ENCODE data around the gene DOCK1.

DOCK1 gene

GRCh38 chr10:127449490-127449889 lies 544.3 kb downstream of the DOCK1 start:
- no peak for TF ChIP-seq CTCF (conservative IDR thresholded peaks at IDR 0.05; ENCODE audit: low read depth, low read length)
- DNase-seq (ENCODE audit: low read depth): no peak
- H3K4me3 ChIP-seq (ENCODE audit: low read length): no peak overlapping the region

GRCh38 chr10:127450644-127451043 lies 545.4 kb downstream of the DOCK1 start:
- no peak for TF ChIP-seq CTCF (conservative IDR thresholded peaks at IDR 0.05; ENCODE audit: low read depth, low read length)
- DNase-seq (ENCODE audit: low read depth): no peak

GRCh38 chr10:127451628-127452027 lies 546.4 kb downstream of the DOCK1 start:
- TF ChIP-seq CTCF (conservative IDR thresholded peaks at IDR 0.05; ENCODE audit: low read depth, low read length): no peak
- no peak for DNase-seq (ENCODE audit: low read depth)
- no peak overlapping the region for H3K4me3 ChIP-seq (ENCODE audit: low read length)

More at GRCh38 chr10:127450644-127451043, 545.4 kb downstream of the DOCK1 start:
- H3K4me3 ChIP-seq (ENCODE audit: low read length): no peak overlapping the region

GRCh38 chr10:127452568-127452967 lies 547.3 kb downstream of the DOCK1 start:
- no peak for TF ChIP-seq CTCF (conservative IDR thresholded peaks at IDR 0.05; ENCODE audit: low read depth, low read length)
- DNase-seq (ENCODE audit: low read depth): no peak
- no peak overlapping the region for H3K4me3 ChIP-seq (ENCODE audit: low read length)

GRCh38 chr10:127453706-127454105 lies 548.5 kb downstream of the DOCK1 start:
- TF ChIP-seq CTCF (conservative IDR thresholded peaks at IDR 0.05; ENCODE audit: low read depth, low read length): no peak
- no peak overlapping the region for H3K4me3 ChIP-seq (ENCODE audit: low read length)
- DNase-seq (ENCODE audit: low read depth): no peak

GRCh38 chr10:127456122-127456521 lies 550.9 kb downstream of the DOCK1 start:
- no peak for DNase-seq (ENCODE audit: low read depth)
- no peak for TF ChIP-seq CTCF (conservative IDR thresholded peaks at IDR 0.05; ENCODE audit: low read depth, low read length)
- H3K4me3 ChIP-seq (ENCODE audit: low read length): no peak overlapping the region

- no peak for TF ChIP-seq CTCF (conservative IDR thresholded peaks at IDR 0.05; ENCODE audit: low read depth, low read length)
- H3K4me3 ChIP-seq (ENCODE audit: low read length): no peak overlapping the region
- DNase-seq (ENCODE audit: low read depth): no peak
Observed at GRCh38 chr10:127458016-127458810, 553.0 kb downstream of the DOCK1 start.

All from retinal pigment epithelial cell (primary cell).